HEK293 (cell line): ENCODE data around the gene PRMT1.

Experiments
- EGR2 ChIP-seq: fragments of 450-650 bp; formaldehyde crosslinking; IDR thresholded peaks from 2 replicates; pipeline ENCODE4 v1.5.1; 2016; ENCODE audit warnings: low read depth, missing biosample characterization, missing genetic modification characterization
- SALL2 ChIP-seq: fragments of 450-650 bp; formaldehyde crosslinking; IDR thresholded peaks from 2 replicates; pipeline ENCODE4 v1.5.0; 2017; ENCODE audit warnings: missing biosample characterization, mild to moderate bottlenecking, missing genetic modification characterization, borderline replicate concordance
- SCRT2 ChIP-seq: fragments of 450-650 bp; formaldehyde crosslinking; IDR thresholded peaks from 2 replicates; pipeline ENCODE4 v1.5.1; 2016; ENCODE audit warnings: missing biosample characterization, missing genetic modification characterization
- SP7 ChIP-seq: fragments of 450-650 bp; formaldehyde crosslinking; IDR thresholded peaks from 2 replicates; pipeline ENCODE4 v1.5.1; 2016; ENCODE audit warnings: missing biosample characterization, missing genetic modification characterization
- YY2 ChIP-seq: fragments of 450-650 bp; formaldehyde crosslinking; IDR thresholded peaks from 2 replicates; pipeline ENCODE4 v1.5.1; 2016; ENCODE audit warnings: missing biosample characterization, missing genetic modification characterization
- ZBTB1 ChIP-seq: fragments of 450-650 bp; formaldehyde crosslinking; IDR thresholded peaks from 2 replicates; pipeline ENCODE4 v1.5.1; 2016; ENCODE audit warnings: missing biosample characterization, missing genetic modification characterization
- ZBTB7A ChIP-seq: fragments of 450-650 bp; formaldehyde crosslinking; IDR thresholded peaks from 2 replicates; pipeline ENCODE4 v1.5.1; 2016; ENCODE audit warnings: low read depth, missing biosample characterization, missing genetic modification characterization
- ZFP69B ChIP-seq: fragments of 450-650 bp; formaldehyde crosslinking; IDR thresholded peaks from 2 replicates; pipeline ENCODE4 v1.5.1; 2016; ENCODE audit warnings: missing biosample characterization, missing genetic modification characterization
- ZIC2 ChIP-seq: fragments of 450-650 bp; formaldehyde crosslinking; IDR thresholded peaks from 2 replicates; pipeline ENCODE4 v1.5.1; 2016; ENCODE audit warnings: missing biosample characterization, missing genetic modification characterization
- ZNF10 ChIP-seq: fragments of 450-650 bp; formaldehyde crosslinking; IDR thresholded peaks from 2 replicates; pipeline ENCODE4 v1.5.1; 2017; ENCODE audit warnings: missing biosample characterization, missing genetic modification characterization
- ZNF114 ChIP-seq: fragments of 450-650 bp; formaldehyde crosslinking; IDR thresholded peaks from 2 replicates; pipeline ENCODE4 v1.5.0; 2017; ENCODE audit warnings: missing biosample characterization, missing genetic modification characterization
- ZNF140 ChIP-seq: fragments of 450-650 bp; formaldehyde crosslinking; IDR thresholded peaks from 2 replicates; pipeline ENCODE4 v1.5.1; 2016; ENCODE audit warnings: missing biosample characterization, missing genetic modification characterization
- ZNF16 ChIP-seq: fragments of 450-650 bp; formaldehyde crosslinking; IDR thresholded peaks from 2 replicates; pipeline ENCODE4 v1.5.1; 2016; ENCODE audit warnings: low read depth, missing biosample characterization, missing genetic modification characterization
- ZNF184 ChIP-seq: fragments of 450-650 bp; IDR thresholded peaks from 2 replicates; pipeline ENCODE4 v1.5.1; 2018; ENCODE audit warnings: missing biosample characterization, mild to moderate bottlenecking, missing genetic modification characterization
- ZNF202 ChIP-seq: fragments of 450-650 bp; formaldehyde crosslinking; IDR thresholded peaks from 2 replicates; pipeline ENCODE4 v1.5.1; 2016; ENCODE audit warnings: missing biosample characterization, missing genetic modification characterization, borderline replicate concordance
- ZNF214 ChIP-seq: fragments of 450-650 bp; formaldehyde crosslinking; IDR thresholded peaks from 2 replicates; pipeline ENCODE4 v1.5.1; 2017; ENCODE audit warnings: missing biosample characterization, mild to moderate bottlenecking, missing genetic modification characterization, borderline replicate concordance
- ZNF223 ChIP-seq: fragments of 450-650 bp; formaldehyde crosslinking; IDR thresholded peaks from 2 replicates; pipeline ENCODE4 v1.5.1; 2016; ENCODE audit warnings: missing biosample characterization, missing genetic modification characterization
- ZNF292 ChIP-seq: fragments of 450-650 bp; formaldehyde crosslinking; IDR thresholded peaks from 2 replicates; pipeline ENCODE4 v1.5.1; 2016; ENCODE audit warnings: low read depth, missing biosample characterization, missing genetic modification characterization, borderline replicate concordance
- ZNF391 ChIP-seq: fragments of 450-650 bp; formaldehyde crosslinking; IDR thresholded peaks from 2 replicates; pipeline ENCODE4 v1.5.1; 2016; ENCODE audit warnings: low read depth, missing biosample characterization, missing genetic modification characterization, borderline replicate concordance
- ZNF433 ChIP-seq: fragments of 450-650 bp; formaldehyde crosslinking; IDR thresholded peaks from 2 replicates; pipeline ENCODE4 v1.5.1; 2016; ENCODE audit warnings: missing biosample characterization, missing genetic modification characterization, low read depth
- ZNF510 ChIP-seq: fragments of 450-650 bp; formaldehyde crosslinking; IDR thresholded peaks from 2 replicates; pipeline ENCODE4 v1.5.1; 2018; ENCODE audit warnings: mild to moderate bottlenecking, missing genetic modification characterization, missing biosample characterization; ENCODE audit not compliant: insufficient replicate concordance
- ZNF549 ChIP-seq: fragments of 450-650 bp; IDR thresholded peaks from 2 replicates; pipeline ENCODE4 v1.5.1; 2018; ENCODE audit warnings: missing biosample characterization, missing genetic modification characterization, mild to moderate bottlenecking, inconsistent platforms, moderate library complexity
- ZNF558 ChIP-seq: fragments of 450-650 bp; formaldehyde crosslinking; IDR thresholded peaks from 2 replicates; pipeline ENCODE4 v1.5.1; 2016; ENCODE audit warnings: missing biosample characterization, missing genetic modification characterization
- ZNF654 ChIP-seq: fragments of 450-650 bp; formaldehyde crosslinking; IDR thresholded peaks from 2 replicates; pipeline ENCODE4 v1.5.1; 2016; ENCODE audit warnings: low read depth, missing biosample characterization, missing genetic modification characterization
- ZNF658 ChIP-seq: fragments of 450-650 bp; formaldehyde crosslinking; IDR thresholded peaks from 2 replicates; pipeline ENCODE4; 2016; ENCODE audit warnings: missing biosample characterization, missing genetic modification characterization
- ZNF670 ChIP-seq: fragments of 450-650 bp; formaldehyde crosslinking; IDR thresholded peaks from 2 replicates; pipeline ENCODE4 v1.5.1; 2016; ENCODE audit warnings: missing biosample characterization, missing genetic modification characterization, low read depth
- ZNF707 ChIP-seq: fragments of 450-650 bp; formaldehyde crosslinking; IDR thresholded peaks from 2 replicates; pipeline ENCODE4 v1.5.1; 2016; ENCODE audit warnings: missing biosample characterization, missing genetic modification characterization
- ZNF837 ChIP-seq: fragments of 450-650 bp; formaldehyde crosslinking; IDR thresholded peaks from 2 replicates; pipeline ENCODE4 v1.5.1; 2016; ENCODE audit warnings: missing biosample characterization, missing genetic modification characterization
- ZNF843 ChIP-seq: fragments of 450-650 bp; formaldehyde crosslinking; IDR thresholded peaks from 2 replicates; pipeline ENCODE4 v1.5.1; 2016; ENCODE audit warnings: missing biosample characterization, missing genetic modification characterization
- TF ChIP-seq, protein P1 (sequence below): fragments of 450-650 bp; formaldehyde crosslinking; IDR thresholded peaks from 2 replicates; pipeline ENCODE4 v1.5.1; 2016; ENCODE audit warnings: missing biosample characterization, missing genetic modification characterization
- TF ChIP-seq, protein P2 (sequence below): IDR thresholded peaks from 2 replicates; pipeline ENCODE4 v1.6.1; 2011; ENCODE audit warnings: mild to moderate bottlenecking, low read depth, low read length, borderline replicate concordance
- TF ChIP-seq, protein P3 (sequence below): fragments of 450-650 bp; formaldehyde crosslinking; optimal IDR thresholded peaks from 2 replicates; pipeline ENCODE3; 2016; ENCODE audit warnings: missing biosample characterization, mild to moderate bottlenecking, missing genetic modification characterization
- TF ChIP-seq, protein P4 (sequence below): fragments of 450-650 bp; formaldehyde crosslinking; IDR thresholded peaks from 2 replicates; pipeline ENCODE4 v1.5.1; 2016; ENCODE audit warnings: missing biosample characterization, missing genetic modification characterization, borderline replicate concordance

PRMT1 gene

DNA sequence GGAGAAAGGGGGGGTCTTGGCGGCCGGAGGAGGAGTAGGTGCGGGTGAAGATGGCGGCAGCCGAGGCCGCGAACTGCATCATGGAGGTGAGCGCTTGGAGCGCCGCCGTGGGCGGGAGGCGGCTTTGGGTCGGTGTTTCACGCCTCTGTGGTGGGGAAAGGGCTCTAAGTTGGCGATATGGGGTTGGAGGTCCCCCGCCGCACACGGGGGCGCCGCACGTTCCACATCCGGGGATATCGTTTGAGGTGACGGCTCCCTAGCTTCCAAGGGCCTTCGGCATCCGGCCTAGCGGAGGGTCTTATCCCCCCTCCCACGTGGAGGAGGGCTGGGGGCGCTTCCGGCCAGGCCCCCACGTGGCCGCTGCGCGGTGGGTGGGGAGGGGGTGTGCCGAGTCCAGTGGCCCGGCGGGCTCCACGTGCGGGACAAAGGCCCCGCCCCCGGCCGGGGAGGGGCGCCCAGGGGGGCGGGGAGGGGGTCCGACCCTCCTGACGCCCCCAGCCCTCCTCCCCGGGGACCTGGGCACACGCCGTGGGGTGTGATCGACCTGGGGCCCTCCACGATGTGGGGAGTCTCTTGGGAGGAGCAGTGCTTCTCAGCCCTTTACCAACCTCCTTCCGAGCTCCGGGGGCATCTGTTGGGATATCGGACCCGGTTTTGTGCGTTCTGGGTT, at the start of gene PRMT1 (continued):
- no peak for TF ChIP-seq ZBTB1 (tag by site-specific recombination)
- TF ChIP-seq ZNF10 (tag by site-specific recombination): no peak
- no peak for TF ChIP-seq ZNF670 (tag by site-specific recombination)
- peak; percentile 97 for TF ChIP-seq YY2
- TF ChIP-seq ZNF510 (tag by site-specific recombination): no peak
- no peak for TF ChIP-seq ZNF184 (tag by site-specific recombination)
- peak; percentile 71 for TF ChIP-seq SP7
- no peak for TF ChIP-seq ZNF558 (tag by site-specific recombination)
- peak; percentile 76; the same call in 1 of the 2 replicates for TF ChIP-seq ZFP69B
- TF ChIP-seq ZNF707 (tag by site-specific recombination): no peak
- TF ChIP-seq EGR2 (tag by site-specific recombination): peak; percentile 92
- no peak for TF ChIP-seq ZNF140
- no peak for TF ChIP-seq ZNF223
- no peak for TF ChIP-seq ZNF837 (tag by site-specific recombination)
- TF ChIP-seq, protein P1, sequence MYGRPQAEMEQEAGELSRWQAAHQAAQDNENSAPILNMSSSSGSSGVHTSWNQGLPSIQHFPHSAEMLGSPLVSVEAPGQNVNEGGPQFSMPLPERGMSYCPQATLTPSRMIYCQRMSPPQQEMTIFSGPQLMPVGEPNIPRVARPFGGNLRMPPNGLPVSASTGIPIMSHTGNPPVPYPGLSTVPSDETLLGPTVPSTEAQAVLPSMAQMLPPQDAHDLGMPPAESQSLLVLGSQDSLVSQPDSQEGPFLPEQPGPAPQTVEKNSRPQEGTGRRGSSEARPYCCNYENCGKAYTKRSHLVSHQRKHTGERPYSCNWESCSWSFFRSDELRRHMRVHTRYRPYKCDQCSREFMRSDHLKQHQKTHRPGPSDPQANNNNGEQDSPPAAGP: peak; percentile 63
- TF ChIP-seq ZNF658 (tag by site-specific recombination): no peak
- TF ChIP-seq, protein P2, sequence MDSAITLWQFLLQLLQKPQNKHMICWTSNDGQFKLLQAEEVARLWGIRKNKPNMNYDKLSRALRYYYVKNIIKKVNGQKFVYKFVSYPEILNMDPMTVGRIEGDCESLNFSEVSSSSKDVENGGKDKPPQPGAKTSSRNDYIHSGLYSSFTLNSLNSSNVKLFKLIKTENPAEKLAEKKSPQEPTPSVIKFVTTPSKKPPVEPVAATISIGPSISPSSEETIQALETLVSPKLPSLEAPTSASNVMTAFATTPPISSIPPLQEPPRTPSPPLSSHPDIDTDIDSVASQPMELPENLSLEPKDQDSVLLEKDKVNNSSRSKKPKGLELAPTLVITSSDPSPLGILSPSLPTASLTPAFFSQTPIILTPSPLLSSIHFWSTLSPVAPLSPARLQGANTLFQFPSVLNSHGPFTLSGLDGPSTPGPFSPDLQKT: no peak
- TF ChIP-seq ZNF549 (tag by site-specific recombination): no peak
- TF ChIP-seq ZNF202 (tag by site-specific recombination): no peak
- no peak for TF ChIP-seq ZNF292 (tag by site-specific recombination)
- TF ChIP-seq ZNF391 (tag by site-specific recombination): no peak; the same call in 1 of the 2 replicates
- no peak for TF ChIP-seq ZNF214 (tag by site-specific recombination)
- no peak for TF ChIP-seq ZNF114
- no peak for TF ChIP-seq ZNF433
- TF ChIP-seq, protein P3, sequence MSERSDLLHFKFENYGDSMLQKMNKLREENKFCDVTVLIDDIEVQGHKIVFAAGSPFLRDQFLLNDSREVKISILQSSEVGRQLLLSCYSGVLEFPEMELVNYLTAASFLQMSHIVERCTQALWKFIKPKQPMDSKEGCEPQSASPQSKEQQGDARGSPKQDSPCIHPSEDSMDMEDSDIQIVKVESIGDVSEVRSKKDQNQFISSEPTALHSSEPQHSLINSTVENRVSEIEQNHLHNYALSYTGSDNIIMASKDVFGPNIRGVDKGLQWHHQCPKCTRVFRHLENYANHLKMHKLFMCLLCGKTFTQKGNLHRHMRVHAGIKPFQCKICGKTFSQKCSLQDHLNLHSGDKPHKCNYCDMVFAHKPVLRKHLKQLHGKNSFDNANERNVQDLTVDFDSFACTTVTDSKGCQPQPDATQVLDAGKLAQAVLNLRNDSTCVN (tag by site-specific recombination): peak; percentile 34
- TF ChIP-seq SALL2 (tag by site-specific recombination): no peak
- TF ChIP-seq, protein P4, sequence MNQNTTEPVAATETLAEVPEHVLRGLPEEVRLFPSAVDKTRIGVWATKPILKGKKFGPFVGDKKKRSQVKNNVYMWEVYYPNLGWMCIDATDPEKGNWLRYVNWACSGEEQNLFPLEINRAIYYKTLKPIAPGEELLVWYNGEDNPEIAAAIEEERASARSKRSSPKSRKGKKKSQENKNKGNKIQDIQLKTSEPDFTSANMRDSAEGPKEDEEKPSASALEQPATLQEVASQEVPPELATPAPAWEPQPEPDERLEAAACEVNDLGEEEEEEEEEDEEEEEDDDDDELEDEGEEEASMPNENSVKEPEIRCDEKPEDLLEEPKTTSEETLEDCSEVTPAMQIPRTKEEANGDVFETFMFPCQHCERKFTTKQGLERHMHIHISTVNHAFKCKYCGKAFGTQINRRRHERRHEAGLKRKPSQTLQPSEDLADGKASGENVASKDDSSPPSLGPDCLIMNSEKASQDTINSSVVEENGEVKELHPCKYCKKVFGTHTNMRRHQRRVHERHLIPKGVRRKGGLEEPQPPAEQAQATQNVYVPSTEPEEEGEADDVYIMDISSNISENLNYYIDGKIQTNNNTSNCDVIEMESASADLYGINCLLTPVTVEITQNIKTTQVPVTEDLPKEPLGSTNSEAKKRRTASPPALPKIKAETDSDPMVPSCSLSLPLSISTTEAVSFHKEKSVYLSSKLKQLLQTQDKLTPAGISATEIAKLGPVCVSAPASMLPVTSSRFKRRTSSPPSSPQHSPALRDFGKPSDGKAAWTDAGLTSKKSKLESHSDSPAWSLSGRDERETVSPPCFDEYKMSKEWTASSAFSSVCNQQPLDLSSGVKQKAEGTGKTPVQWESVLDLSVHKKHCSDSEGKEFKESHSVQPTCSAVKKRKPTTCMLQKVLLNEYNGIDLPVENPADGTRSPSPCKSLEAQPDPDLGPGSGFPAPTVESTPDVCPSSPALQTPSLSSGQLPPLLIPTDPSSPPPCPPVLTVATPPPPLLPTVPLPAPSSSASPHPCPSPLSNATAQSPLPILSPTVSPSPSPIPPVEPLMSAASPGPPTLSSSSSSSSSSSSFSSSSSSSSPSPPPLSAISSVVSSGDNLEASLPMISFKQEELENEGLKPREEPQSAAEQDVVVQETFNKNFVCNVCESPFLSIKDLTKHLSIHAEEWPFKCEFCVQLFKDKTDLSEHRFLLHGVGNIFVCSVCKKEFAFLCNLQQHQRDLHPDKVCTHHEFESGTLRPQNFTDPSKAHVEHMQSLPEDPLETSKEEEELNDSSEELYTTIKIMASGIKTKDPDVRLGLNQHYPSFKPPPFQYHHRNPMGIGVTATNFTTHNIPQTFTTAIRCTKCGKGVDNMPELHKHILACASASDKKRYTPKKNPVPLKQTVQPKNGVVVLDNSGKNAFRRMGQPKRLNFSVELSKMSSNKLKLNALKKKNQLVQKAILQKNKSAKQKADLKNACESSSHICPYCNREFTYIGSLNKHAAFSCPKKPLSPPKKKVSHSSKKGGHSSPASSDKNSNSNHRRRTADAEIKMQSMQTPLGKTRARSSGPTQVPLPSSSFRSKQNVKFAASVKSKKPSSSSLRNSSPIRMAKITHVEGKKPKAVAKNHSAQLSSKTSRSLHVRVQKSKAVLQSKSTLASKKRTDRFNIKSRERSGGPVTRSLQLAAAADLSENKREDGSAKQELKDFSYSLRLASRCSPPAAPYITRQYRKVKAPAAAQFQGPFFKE (tag by site-specific recombination): no peak
- no peak for TF ChIP-seq SCRT2 (tag by site-specific recombination)
- peak; percentile 14; the same call in 1 of the 2 replicates for TF ChIP-seq ZIC2 (tag by site-specific recombination)
- TF ChIP-seq ZBTB7A (tag by site-specific recombination): peak; percentile 98
- TF ChIP-seq ZNF16 (tag by site-specific recombination): no peak
- peak; percentile 81 for TF ChIP-seq ZNF843 (tag by site-specific recombination)
- no peak for TF ChIP-seq ZNF654 (tag by site-specific recombination)
